Hindlimb muscle (tissue), 1 donor: ENCODE results near the gene ZBTB11. TPM values are rescaled to one million over a fixed set of nuclear protein-coding genes. Genes with fewer than 3 reads are reported as not detected.
"Not testable (repeated sequence)": the region's sequence is repeated elsewhere in the genome, so short reads cannot be mapped to it uniquely, and the experiment has no call there.

ENCODE experiments used
- DNase-seq: peaks from one replicate; pipeline ENCODE4 v3.0.0-alpha.2; 2013
- polyA plus RNA-seq: library from polyadenylated mRNA; unstranded; fragments of 120-200 nt; gene quantifications from one replicate; pipeline ENCODE4 v1.2.1, GENCODE V29; 2013; ENCODE audit not compliant: insufficient read length

Gene ZBTB11, protein sequence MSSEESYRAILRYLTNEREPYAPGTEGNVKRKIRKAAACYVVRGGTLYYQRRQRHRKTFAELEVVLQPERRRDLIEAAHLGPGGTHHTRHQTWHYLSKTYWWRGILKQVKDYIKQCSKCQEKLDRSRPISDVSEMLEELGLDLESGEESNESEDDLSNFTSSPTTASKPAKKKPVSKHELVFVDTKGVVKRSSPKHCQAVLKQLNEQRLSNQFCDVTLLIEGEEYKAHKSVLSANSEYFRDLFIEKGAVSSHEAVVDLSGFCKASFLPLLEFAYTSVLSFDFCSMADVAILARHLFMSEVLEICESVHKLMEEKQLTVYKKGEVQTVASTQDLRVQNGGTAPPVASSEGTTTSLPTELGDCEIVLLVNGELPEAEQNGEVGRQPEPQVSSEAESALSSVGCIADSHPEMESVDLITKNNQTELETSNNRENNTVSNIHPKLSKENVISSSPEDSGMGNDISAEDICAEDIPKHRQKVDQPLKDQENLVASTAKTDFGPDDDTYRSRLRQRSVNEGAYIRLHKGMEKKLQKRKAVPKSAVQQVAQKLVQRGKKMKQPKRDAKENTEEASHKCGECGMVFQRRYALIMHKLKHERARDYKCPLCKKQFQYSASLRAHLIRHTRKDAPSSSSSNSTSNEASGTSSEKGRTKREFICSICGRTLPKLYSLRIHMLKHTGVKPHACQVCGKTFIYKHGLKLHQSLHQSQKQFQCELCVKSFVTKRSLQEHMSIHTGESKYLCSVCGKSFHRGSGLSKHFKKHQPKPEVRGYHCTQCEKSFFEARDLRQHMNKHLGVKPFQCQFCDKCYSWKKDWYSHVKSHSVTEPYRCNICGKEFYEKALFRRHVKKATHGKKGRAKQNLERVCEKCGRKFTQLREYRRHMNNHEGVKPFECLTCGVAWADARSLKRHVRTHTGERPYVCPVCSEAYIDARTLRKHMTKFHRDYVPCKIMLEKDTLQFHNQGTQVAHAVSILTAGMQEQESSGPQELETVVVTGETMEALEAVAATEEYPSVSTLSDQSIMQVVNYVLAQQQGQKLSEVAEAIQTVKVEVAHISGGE
- 14.1 TPM for polyA plus RNA-seq

DNA sequence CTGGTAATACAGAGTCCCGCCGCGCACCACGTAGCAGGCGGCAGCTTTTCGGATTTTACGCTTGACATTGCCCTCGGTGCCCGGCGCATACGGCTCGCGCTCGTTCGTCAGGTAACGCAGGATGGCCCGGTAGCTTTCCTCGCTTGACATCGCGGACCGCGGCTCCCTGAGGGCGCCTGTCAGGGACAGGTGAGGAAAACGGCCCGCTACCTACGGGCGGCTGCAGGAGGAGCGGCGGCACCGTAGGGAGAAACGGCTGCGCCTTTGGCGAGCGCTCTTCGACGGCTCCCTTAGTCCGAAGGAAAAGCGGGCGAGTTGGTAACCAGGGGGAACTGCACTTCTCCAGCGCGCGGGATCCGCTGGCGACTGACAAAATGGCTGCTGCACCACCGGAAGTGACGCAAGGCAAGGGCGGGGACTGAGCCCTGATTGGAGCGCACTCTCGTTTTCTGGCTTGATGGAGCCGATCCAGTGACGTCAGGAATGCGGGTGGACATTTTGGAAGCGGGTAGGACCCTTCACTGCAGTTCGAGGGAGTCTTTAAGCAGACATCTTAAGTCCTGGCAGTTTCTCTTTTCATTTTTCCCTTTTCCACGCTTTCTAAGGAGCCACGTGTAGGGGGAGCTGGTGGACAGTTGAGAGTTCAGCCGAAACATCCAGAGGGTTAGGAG lies at the start of gene ZBTB11:
Gene ZBTB11 (minus strand): TSS at position 368 of the 671 bp plus-strand sequence. CDS start 218 bp downstream, at position 150.
- DNase-seq = peak; percentile 100

- no peak for DNase-seq
Observed at GRCh38 chr3:101725890-101726275, 49.0 kb upstream of the ZBTB11 start.

DNA sequence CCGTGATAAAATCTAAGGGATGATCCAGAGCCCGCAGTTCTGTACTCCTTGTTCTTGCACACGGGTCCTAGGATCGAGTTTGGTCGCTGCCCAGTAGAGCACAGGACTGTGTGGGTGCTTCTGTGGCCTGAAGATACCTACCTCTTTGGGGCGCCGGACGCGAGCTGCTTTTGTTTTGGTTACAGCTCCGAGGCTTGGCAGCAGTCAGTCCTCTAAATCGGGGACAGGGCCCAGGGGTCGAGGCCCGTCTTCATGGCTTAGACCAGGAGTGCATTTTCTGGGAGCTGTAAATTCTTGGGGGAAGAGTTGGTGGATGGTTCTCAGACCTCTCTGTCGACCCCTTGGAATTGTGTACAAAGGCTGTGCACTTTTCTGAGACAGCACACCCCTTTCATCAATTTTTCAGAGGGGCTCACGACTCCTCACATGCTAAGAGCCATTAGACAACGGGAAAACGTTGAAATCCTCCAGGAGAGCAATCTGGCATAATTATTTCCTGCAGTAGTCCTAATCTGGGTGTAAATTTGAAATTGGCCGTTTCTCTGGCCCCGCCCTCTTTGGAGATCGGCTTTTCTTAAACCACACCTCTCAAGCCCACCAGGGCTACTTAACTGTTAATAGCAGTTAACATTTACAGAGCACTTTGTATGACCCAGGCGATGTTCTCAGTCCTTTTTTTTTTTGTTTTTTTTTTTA lies 48.4 kb upstream of the ZBTB11 start:
- DNase-seq = peak; percentile 38

DNA sequence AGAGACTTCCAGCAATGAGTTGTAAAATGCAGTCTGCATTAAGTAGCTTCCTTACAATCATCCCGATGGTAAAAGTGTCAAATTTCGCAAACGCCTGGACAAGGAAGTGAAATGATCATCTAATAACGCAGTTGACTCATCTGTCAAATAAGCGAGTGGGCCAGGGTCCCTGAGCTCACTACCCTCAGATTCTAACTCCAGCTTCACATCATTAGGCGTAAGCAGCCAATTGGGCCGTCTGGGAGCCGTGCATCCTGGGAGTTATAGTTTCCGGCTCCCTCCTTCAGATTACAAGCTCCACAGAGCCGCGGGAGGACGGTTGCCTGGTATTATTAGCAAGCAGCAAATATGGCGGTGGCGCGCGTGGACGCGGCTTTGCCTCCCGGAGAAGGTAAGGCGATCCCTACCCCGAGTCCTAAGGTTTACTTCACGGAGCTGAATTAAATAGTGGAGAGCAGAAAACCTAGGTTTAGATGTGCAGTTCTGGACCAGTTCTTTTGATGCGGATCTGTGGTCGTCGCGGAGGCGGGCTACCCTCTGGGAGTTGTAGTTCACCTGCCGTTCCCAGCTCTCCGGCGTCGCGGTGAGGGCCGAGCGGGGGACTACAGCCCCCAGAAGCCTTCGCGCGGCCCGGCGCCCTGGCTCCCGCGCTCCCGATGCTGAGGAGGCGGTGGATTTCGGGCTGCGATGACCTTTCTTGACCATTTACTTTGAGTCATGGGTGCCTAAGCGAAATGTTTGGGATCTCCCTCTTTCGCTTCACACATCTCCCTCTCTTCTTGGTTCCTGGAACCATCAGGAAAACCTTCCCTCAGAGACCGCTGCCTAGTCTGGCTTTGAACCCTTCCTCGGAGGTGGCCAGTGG lies 47.6 kb upstream of the ZBTB11 start, which contains the start of gene CEP97:
Gene CEP97 (plus strand): TSS at position 286 of the 865 bp plus-strand sequence. CDS start 63 bp downstream, at position 349.
- peak; percentile 93 for DNase-seq

DNA sequence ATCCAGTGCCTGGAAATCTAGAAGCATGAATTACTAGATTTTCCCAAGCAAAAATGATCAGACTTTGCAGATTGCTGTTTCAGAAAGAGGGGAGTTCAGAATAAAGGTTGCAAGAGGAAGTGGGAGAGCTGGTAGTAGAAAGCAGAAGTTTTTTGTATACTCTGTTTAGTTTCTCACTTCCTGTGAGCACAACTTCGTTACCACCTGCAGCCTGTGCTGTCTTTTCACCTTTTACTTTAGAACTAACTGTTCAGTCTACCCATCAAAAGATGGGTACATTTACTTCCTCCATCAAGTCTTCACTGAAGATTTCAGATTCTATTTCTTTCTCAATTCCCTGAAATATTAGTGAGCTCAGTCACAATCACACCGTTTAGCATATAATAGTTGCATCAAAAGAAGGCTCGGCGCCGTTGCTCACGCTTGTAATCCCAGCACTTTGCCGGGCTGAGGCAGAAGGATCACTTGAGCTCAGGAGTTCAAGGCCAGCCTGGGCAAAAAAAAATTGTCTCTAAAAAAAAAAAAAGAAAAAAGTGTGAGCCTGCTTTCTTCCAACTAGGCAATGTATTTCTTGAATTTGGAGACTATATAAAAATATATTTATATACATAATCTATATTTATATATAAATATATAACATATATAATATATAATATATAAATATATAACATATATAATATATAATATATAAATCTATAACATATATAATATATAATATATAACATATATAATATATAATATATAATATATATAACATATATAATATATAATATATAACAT lies 45.7 kb upstream of the ZBTB11 start:
- DNase-seq = no peak

GRCh38 chr3:101720851-101721840 lies 44.2 kb upstream of the ZBTB11 start:
- DNase-seq = no peak

DNA sequence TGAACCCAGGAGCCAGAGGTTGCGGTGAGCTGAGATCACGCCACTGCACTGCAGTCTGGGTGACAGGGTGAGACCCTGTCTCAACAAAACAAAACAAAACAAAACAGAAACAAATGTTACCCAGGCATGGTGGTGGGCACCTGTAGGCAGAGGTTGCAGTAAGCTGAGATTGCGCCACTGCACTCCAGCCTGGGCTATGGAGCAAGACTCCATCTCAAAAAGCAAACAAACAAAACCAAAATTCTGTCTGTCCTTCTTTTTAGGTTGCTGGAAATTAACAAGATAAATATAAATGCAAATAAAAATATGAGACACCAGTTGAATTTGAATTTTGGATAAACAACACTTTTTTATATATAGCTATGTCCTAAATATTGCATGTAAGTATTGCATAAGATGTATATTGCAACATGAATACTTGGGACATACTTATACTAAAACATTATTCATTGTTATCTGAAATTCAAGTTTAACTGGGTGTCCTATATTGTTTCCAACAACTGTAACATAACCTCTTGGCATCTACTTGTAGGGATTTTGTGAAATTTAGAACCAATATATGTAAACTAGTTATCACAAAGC lies 42.8 kb upstream of the ZBTB11 start:
- DNase-seq = no peak

DNA sequence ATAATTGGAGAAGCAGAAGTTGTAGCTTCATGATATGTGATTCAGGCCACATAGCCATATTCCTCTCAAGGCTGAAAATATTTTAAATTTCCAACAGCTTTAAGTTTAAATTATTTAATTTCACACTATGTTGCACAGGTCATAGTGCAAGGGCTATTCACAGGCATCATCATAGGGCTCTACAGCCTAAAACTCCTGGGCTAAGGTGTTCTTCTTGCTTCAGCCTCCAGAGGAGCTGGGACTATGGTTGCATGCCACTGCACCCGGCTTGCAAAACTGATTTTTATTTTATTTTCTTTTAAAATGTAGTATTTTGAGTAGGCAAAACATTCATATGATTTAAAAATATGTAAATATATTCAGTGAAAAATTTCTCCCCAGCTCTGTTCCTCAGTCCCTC lies 41.5 kb upstream of the ZBTB11 start:
- no peak for DNase-seq

GRCh38 chr3:101709126-101709525 lies 32.2 kb upstream of the ZBTB11 start:
- no peak for DNase-seq

DNA sequence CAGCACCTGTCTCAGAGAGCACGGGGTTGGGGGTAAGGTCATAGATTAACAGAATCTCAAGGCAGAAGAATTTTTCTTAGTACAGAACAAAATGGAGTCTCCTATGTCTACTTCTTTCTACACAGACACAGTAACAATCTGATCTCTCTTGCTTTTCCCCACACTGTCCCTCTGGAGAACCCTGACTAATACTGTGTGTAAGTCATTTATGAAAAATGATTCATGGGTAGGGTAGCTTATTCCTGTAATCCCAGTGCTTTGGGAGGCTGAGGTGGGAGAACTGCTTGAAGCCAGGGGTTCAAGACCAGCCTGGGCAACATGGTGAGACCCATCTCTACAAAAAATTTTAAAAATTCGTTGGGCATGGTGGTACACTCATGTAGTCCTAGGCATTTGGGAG lies 27.7 kb upstream of the ZBTB11 start:
- not testable (repeated sequence) for DNase-seq

DNA sequence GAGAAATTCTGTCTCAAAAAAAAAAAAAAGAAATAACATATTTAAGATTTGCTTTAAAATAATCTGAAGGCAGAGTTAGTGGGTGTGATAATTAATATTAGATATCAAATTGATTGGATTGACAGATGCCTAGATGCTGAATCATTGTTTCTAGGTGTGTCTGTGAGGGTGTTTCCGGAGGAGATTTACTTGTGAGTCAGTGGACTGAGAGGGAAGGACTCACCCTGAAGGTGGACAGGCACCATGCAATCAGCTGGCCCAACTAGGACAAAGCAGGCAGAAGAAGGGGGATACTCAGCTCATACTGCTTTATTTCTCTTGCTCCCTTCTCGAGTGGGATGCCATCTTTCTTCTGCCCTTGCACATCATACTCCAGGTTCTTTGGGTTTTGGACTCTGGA lies 26.2 kb upstream of the ZBTB11 start:
- no peak for DNase-seq

- DNase-seq = no peak
Observed at GRCh38 chr3:101702726-101703125, 25.8 kb upstream of the ZBTB11 start.

GRCh38 chr3:101701696-101702634 lies 25.0 kb upstream of the ZBTB11 start:
- no peak for DNase-seq

DNA sequence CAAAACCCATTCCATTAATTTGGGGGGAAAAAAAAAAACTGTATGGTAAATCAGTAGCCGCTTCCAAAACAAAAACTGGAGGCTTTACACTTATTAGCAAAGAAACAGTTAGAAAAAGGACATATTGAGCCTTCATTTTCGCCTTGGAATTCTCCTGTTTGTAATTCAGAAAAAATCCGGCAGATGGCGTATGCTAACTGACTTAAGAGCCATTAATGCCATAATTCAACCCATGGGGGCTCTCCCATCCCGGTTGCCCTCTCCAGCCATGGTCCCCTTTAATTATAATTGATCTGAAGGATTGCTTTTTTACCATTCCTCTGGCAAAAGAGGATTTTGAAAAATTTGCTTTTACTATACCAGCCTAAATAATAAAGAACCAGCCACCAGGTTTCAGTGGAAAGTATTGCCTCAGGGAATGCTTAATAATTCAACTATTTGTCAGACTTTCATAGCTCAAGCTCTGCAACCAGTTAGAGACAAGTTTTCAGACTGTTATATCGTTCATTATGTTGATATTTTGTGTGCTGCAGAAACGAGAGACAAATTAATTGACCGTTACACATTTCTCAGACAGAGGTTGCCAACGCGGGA lies 18.9 kb upstream of the ZBTB11 start:
- peak; percentile 57 for DNase-seq

GRCh38 chr3:101694836-101695235 lies 17.9 kb upstream of the ZBTB11 start:
- not testable (repeated sequence) for DNase-seq

DNA sequence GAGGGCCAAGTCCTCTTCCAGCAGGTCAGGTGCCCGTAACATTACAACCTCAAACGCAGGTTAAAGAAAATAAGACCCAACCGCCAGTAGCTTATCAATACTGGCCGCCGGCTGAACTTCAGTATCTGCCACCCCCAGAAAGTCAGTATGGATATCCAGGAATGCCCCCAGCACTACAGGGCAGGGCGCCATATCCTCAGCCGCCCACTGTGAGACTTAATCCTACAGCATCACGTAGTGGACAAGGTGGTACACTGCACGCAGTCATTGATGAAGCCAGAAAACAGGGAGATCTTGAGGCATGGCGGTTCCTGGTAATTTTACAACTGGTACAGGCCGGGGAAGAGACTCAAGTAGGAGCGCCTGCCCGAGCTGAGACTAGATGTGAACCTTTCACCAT lies 16.6 kb upstream of the ZBTB11 start:
- not testable (repeated sequence) for DNase-seq
